K562 (cell line): ENCODE results near the gene RNF181. TPM values are rescaled to one million over a fixed set of nuclear protein-coding genes. Genes with fewer than 3 reads are reported as not detected.
A peak's percentile ranks its signal among the peaks of the same experiment; 100 is the strongest.

Source experiments
- CREB1 ChIP-seq, 2 experiments: sonication (generic) in 1 of 2; formaldehyde crosslinking in 1 of 2; IDR thresholded peaks; 2 replicates each; pipeline versions ENCODE4 v1.6.1 to v1.8.0; 2012 to 2022; ENCODE audit warnings: inconsistent platforms in 1 of 2, mild to moderate bottlenecking in 1 of 2, missing genetic modification reagents in 1 of 2, moderate library complexity in 1 of 2
- CTBP1 ChIP-seq: fragments of 450-650 bp; IDR thresholded peaks from 2 replicates; pipeline ENCODE4 v1.6.1; 2016; ENCODE audit warnings: borderline replicate concordance
- ETV5 ChIP-seq: sonication (generic); formaldehyde crosslinking; IDR thresholded peaks from 2 replicates; pipeline ENCODE4 v1.4.0; 2020; ENCODE audit warnings: low read depth, mild to moderate bottlenecking, missing genetic modification reagents
- GTF2E2 ChIP-seq: fragments of 200-800 bp; sonication (Bioruptor generic); IDR thresholded peaks from 2 replicates; pipeline ENCODE4 v1.6.1; 2016; ENCODE audit warnings: missing genetic modification characterization, missing compliant biosample characterization
- LARP7 ChIP-seq: fragments of 450-650 bp; IDR thresholded peaks from 2 replicates; pipeline ENCODE4 v1.6.1; 2016
- NFYB ChIP-seq: IDR thresholded peaks from 2 replicates; pipeline ENCODE4 v1.6.1; 2011; ENCODE audit warnings: mild to moderate bottlenecking, moderate library complexity; ENCODE audit not compliant: insufficient read length; ENCODE audit errors: extremely low read depth
- PHB ChIP-seq: fragments of 250-450 bp; sonication (Bioruptor Pico); IDR thresholded peaks from 2 replicates; pipeline ENCODE4 v1.5.0; 2021
- POLR2A ChIP-seq: fragments of 450-650 bp; conservative IDR thresholded peaks from 2 replicates; pipeline ENCODE4 v1.6.1; 2016
- POLR2G ChIP-seq: fragments of 200-400 bp; formaldehyde crosslinking; IDR thresholded peaks from 2 replicates; pipeline ENCODE4 v1.6.1; 2017; ENCODE audit warnings: low read depth, mild to moderate bottlenecking, antibody characterized with exemption, low read length, moderate library complexity
- TAF1 ChIP-seq: IDR thresholded peaks from 2 replicates; pipeline ENCODE4 v1.6.1; 2011; ENCODE audit warnings: mild to moderate bottlenecking, low read length, moderate library complexity; ENCODE audit not compliant: insufficient read depth, control insufficient read depth, severe bottlenecking; ENCODE audit errors: extremely low read depth
- ZNF217 ChIP-seq: sonication (generic); formaldehyde crosslinking; IDR thresholded peaks from 2 replicates; pipeline ENCODE4 v1.8.0; 2022; ENCODE audit warnings: mild to moderate bottlenecking, missing genetic modification reagents
- ZNF347 ChIP-seq: fragments of 450-650 bp; formaldehyde crosslinking; IDR thresholded peaks from 2 replicates; pipeline ENCODE4 v1.4.0; 2020; ENCODE audit warnings: low read depth, mild to moderate bottlenecking, moderate library complexity
- ZNF589 ChIP-seq: fragments of 200-800 bp; sonication (Bioruptor generic); IDR thresholded peaks from 2 replicates; pipeline ENCODE4 v1.6.1; 2016; ENCODE audit warnings: low read depth, missing genetic modification characterization, missing compliant biosample characterization
- ZNF644 ChIP-seq: fragments of 200-800 bp; sonication (Bioruptor generic); IDR thresholded peaks from 2 replicates; pipeline ENCODE4 v1.6.1; 2016; ENCODE audit warnings: low read depth, missing genetic modification characterization, missing compliant biosample characterization
- polyA plus RNA-seq, 8 experiments: library from polyadenylated mRNA; depleted of rRNA in 4 of 8; stranded (reverse) in 5 of 8; unstranded in 3 of 8; fragments of >200 nt; fragmentation: Nextera tagmentation in 2 of 8; fragmentation: Illumina TruSeq in 1 of 8; extraction: Ambion mirVana in 2 of 8; extraction: Trizol in 1 of 8; gene quantifications; 2 replicates each; pipeline versions ENCODE4 v1.2.1 to v1.2.3, GENCODE V29; 2011 to 2014; ENCODE audit warnings: inconsistent platforms in 1 of 8, missing spikeins in 1 of 8
- total RNA-seq, 7 experiments: library from RNA; depleted of rRNA in 6 of 7; stranded (reverse); fragments of >200 nt in 6 of 7; fragmentation: Illumina TruSeq in 2 of 7; extraction: Trizol in 2 of 7; gene quantifications; 2 replicates each; pipeline versions ENCODE4 v1.2.1 to v1.2.3, GENCODE V29; 2011 to 2021; ENCODE audit warnings: low replicate concordance in 1 of 7
- TF ChIP-seq, protein P1 (sequence below), 2 experiments: fragments of 450-650 bp; IDR thresholded peaks; 2 replicates each; pipeline ENCODE4 v1.6.1; 2018; ENCODE audit warnings: mild to moderate bottlenecking in 2 of 2, low read depth in 1 of 2; ENCODE audit not compliant: partially characterized antibody in 2 of 2
- TF ChIP-seq, protein P2 (sequence below): fragments of 200-800 bp; sonication (Bioruptor generic); IDR thresholded peaks from 2 replicates; pipeline ENCODE4 v1.6.1; 2017; ENCODE audit warnings: missing genetic modification characterization, missing compliant biosample characterization
- TF ChIP-seq, protein P3 (sequence below): fragments of 450-650 bp; formaldehyde crosslinking; IDR thresholded peaks from 2 replicates; pipeline ENCODE4 v1.4.0; 2022; ENCODE audit warnings: missing genetic modification characterization
- TF ChIP-seq, protein P4 (sequence below): fragments of 250-450 bp; sonication (Bioruptor Pico); IDR thresholded peaks from 2 replicates; pipeline ENCODE4 v1.5.1; 2021; ENCODE audit warnings: mild to moderate bottlenecking

The RNF181 gene
- total and polyA plus RNA-seq, 9 of the 15 experiments (the other 6 are each of a cell fraction or from before 2014, with no cell fraction given), result 139 to 492 (median 253) TPM

DNA sequence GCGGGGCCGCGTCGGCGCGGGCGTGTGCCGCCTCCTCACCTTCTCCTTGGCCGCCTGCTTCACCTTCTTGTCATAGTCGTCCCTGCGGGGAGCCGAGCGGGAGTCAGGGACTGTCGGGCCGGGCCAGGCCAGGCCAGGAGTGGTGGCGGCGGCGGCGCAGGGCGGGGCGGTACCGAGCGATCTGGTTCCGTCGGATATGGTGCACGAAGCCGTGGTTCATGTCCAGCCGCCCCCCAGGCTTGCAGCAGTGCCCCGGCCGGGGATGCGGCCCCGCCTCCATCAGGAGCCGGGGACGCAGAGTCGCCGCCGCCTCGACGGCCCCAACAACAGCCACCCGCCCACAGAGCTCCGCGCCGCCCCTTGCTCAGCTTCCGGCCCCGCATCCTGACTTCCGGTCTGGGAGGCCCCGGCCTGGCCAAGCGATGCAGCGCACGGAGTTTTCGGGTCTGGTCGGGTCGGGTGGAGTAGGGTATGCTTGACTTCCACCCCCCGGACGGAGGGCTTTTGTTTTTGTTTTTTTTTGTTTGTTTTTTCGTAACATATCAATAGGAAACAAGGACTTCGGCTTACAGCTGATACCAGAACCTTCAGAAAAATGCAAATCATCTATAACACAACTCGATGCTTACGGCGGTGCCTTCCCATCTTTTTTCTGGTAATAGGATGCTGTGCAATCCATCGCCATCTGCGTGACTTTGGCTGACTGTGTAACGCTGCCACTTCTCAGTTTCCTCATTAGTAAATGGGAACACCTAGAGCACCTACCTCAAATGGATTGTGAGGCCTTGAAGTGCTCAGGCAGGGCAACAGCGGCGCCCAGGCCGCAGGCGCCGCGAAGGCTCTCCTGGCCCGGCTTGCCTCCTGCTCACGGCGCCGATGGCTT, 16.4 kb downstream of the RNF181 start, which contains the start of gene C2orf68 (continued):
- TF ChIP-seq CTBP1, result peak; percentile 59; the same call in 1 of the 2 replicates
- TF ChIP-seq, protein P1, sequence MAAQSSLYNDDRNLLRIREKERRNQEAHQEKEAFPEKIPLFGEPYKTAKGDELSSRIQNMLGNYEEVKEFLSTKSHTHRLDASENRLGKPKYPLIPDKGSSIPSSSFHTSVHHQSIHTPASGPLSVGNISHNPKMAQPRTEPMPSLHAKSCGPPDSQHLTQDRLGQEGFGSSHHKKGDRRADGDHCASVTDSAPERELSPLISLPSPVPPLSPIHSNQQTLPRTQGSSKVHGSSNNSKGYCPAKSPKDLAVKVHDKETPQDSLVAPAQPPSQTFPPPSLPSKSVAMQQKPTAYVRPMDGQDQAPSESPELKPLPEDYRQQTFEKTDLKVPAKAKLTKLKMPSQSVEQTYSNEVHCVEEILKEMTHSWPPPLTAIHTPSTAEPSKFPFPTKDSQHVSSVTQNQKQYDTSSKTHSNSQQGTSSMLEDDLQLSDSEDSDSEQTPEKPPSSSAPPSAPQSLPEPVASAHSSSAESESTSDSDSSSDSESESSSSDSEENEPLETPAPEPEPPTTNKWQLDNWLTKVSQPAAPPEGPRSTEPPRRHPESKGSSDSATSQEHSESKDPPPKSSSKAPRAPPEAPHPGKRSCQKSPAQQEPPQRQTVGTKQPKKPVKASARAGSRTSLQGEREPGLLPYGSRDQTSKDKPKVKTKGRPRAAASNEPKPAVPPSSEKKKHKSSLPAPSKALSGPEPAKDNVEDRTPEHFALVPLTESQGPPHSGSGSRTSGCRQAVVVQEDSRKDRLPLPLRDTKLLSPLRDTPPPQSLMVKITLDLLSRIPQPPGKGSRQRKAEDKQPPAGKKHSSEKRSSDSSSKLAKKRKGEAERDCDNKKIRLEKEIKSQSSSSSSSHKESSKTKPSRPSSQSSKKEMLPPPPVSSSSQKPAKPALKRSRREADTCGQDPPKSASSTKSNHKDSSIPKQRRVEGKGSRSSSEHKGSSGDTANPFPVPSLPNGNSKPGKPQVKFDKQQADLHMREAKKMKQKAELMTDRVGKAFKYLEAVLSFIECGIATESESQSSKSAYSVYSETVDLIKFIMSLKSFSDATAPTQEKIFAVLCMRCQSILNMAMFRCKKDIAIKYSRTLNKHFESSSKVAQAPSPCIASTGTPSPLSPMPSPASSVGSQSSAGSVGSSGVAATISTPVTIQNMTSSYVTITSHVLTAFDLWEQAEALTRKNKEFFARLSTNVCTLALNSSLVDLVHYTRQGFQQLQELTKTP (IDR thresholded peaks at IDR 0.05; ENCODE audit: low read depth in 1 of 2, partially characterized antibody in 2 of 2), result peak in 1 of 2 experiments; percentile 40
- peak; percentile 97 for TF ChIP-seq POLR2G
- peak; percentile 94 for TF ChIP-seq POLR2A
- TF ChIP-seq TAF1, result peak; percentile 95
- no peak for TF ChIP-seq ZNF644 (tag)
- TF ChIP-seq LARP7, result no peak; the same call in 1 of the 2 replicates
- TF ChIP-seq, protein P2, sequence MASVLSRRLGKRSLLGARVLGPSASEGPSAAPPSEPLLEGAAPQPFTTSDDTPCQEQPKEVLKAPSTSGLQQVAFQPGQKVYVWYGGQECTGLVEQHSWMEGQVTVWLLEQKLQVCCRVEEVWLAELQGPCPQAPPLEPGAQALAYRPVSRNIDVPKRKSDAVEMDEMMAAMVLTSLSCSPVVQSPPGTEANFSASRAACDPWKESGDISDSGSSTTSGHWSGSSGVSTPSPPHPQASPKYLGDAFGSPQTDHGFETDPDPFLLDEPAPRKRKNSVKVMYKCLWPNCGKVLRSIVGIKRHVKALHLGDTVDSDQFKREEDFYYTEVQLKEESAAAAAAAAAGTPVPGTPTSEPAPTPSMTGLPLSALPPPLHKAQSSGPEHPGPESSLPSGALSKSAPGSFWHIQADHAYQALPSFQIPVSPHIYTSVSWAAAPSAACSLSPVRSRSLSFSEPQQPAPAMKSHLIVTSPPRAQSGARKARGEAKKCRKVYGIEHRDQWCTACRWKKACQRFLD (CRISPR knock-in tag), result peak; percentile 74; the same call in 1 of the 2 replicates
- peak; percentile 82 for TF ChIP-seq ETV5
- no peak for TF ChIP-seq ZNF347 (CRISPR knock-in tag)
- TF ChIP-seq ZNF589 (CRISPR knock-in tag), result no peak
- TF ChIP-seq CREB1 (IDR thresholded peaks at IDR 0.05), result no peak
- no peak; the same call in 1 of the 2 replicates for TF ChIP-seq CREB1 (CRISPR knock-in tag; IDR thresholded peaks at IDR 0.05)
- TF ChIP-seq NFYB, result no peak
- TF ChIP-seq PHB (CRISPR knock-in tag), result 0 out of 2 replicates have a peak, but pooled peaks have one; percentile 40
- TF ChIP-seq, protein P3, sequence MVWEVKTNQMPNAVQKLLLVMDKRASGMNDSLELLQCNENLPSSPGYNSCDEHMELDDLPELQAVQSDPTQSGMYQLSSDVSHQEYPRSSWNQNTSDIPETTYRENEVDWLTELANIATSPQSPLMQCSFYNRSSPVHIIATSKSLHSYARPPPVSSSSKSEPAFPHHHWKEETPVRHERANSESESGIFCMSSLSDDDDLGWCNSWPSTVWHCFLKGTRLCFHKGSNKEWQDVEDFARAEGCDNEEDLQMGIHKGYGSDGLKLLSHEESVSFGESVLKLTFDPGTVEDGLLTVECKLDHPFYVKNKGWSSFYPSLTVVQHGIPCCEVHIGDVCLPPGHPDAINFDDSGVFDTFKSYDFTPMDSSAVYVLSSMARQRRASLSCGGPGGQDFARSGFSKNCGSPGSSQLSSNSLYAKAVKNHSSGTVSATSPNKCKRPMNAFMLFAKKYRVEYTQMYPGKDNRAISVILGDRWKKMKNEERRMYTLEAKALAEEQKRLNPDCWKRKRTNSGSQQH (CRISPR knock-in tag), result no peak
- peak; percentile 86 for TF ChIP-seq GTF2E2 (tag)
- TF ChIP-seq, protein P4, sequence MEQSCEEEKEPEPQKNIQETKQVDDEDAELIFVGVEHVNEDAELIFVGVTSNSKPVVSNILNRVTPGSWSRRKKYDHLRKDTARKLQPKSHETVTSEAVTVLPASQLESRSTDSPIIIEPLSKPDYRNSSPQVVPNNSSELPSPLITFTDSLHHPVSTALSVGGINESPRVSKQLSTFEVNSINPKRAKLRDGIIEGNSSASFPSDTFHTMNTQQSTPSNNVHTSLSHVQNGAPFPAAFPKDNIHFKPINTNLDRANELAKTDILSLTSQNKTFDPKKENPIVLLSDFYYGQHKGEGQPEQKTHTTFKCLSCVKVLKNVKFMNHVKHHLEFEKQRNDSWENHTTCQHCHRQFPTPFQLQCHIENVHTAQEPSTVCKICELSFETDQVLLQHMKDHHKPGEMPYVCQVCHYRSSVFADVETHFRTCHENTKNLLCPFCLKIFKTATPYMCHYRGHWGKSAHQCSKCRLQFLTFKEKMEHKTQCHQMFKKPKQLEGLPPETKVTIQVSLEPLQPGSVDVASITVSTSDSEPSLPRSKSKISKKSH (CRISPR knock-in tag), result no peak
- no peak for TF ChIP-seq ZNF217
